OCI-LY1 (cell line): ENCODE results near the gene CMTM8.

ENCODE experiments used
- H2AFZ ChIP-seq: fragments of 200-600 bp; sonication (generic), shearing (Covaris generic); 2 replicates; pipeline ENCODE4 v1.6.0; 2014; ENCODE audit warnings: antibody characterized with exemption, mild to moderate bottlenecking, low read length
- H3F3A ChIP-seq: fragments of 200-600 bp; sonication (generic), shearing (Covaris generic); 2 replicates; pipeline ENCODE4 v1.6.0; 2014; ENCODE audit warnings: mild to moderate bottlenecking, antibody characterized with exemption, low read length, moderate library complexity; ENCODE audit not compliant: insufficient read depth
- H3K27ac ChIP-seq: fragments of 200-600 bp; sonication (generic); 2 replicates; pipeline ENCODE4 v1.5.1; 2014; ENCODE audit warnings: low read length, mixed run types, mild to moderate bottlenecking, low read depth; ENCODE audit not compliant: poor library complexity, severe bottlenecking
- H3K27me3 ChIP-seq: fragments of 200-600 bp; sonication (generic); 2 replicates; pipeline ENCODE4 v1.6.0; 2014; ENCODE audit warnings: antibody characterized with exemption, mild to moderate bottlenecking, low read length, moderate library complexity; ENCODE audit not compliant: insufficient read depth
- H3K36me3 ChIP-seq: fragments of 200-600 bp; sonication (generic); 2 replicates; pipeline ENCODE4 v1.6.1; 2014; ENCODE audit warnings: mild to moderate bottlenecking, antibody characterized with exemption, low read length, moderate library complexity, mixed read lengths; ENCODE audit not compliant: insufficient read depth
- H3K4me1 ChIP-seq: fragments of 200-600 bp; sonication (generic); 2 replicates; pipeline ENCODE4 v1.5.1; 2014; ENCODE audit warnings: mild to moderate bottlenecking, low read length, moderate library complexity; ENCODE audit not compliant: insufficient read depth, severe bottlenecking
- H3K4me2 ChIP-seq: fragments of 200-600 bp; sonication (generic), shearing (Covaris generic); 2 replicates; pipeline ENCODE4 v1.6.1; 2014; ENCODE audit warnings: low read length
- H3K4me3 ChIP-seq: fragments of 200-600 bp; sonication (generic); 2 replicates; pipeline ENCODE4 v1.5.1; 2014; ENCODE audit warnings: low read length, low read depth, mild to moderate bottlenecking, mixed read lengths; ENCODE audit not compliant: poor library complexity, severe bottlenecking
- H3K79me2 ChIP-seq: fragments of 200-600 bp; shearing (Covaris generic); 2 replicates; pipeline ENCODE4 v1.6.1; 2016; ENCODE audit warnings: mixed run types, low read length, mixed read lengths; ENCODE audit not compliant: insufficient read depth
- H3K9ac ChIP-seq: fragments of 200-600 bp; sonication (generic), shearing (Covaris generic); 2 replicates; pipeline ENCODE4 v1.6.1; 2014; ENCODE audit warnings: mild to moderate bottlenecking, low read length, mixed read lengths
- H3K9me2 ChIP-seq: fragments of 200-600 bp; sonication (generic), shearing (Covaris generic); 2 replicates; pipeline ENCODE4 v1.6.1; 2014; ENCODE audit warnings: low read depth, mild to moderate bottlenecking, low read length, mixed read lengths
- H3K9me3 ChIP-seq: fragments of 200-600 bp; shearing (Covaris generic); 2 replicates; pipeline ENCODE4 v1.6.1; 2014; ENCODE audit warnings: low read length, mixed read lengths
- H4K20me1 ChIP-seq: fragments of 200-600 bp; sonication (generic), shearing (Covaris generic); 2 replicates; pipeline ENCODE4 v1.6.0; 2016; ENCODE audit warnings: mild to moderate bottlenecking, low read length; ENCODE audit not compliant: insufficient read depth
- CTCF ChIP-seq: fragments of 200-600 bp; sonication (generic), shearing (Covaris generic); IDR thresholded peaks from 2 replicates; pipeline ENCODE4 v1.5.1; 2017; ENCODE audit warnings: mild to moderate bottlenecking, antibody characterized with exemption, low read length, moderate library complexity, mixed read lengths
- EZH2 ChIP-seq: fragments of 200-600 bp; sonication (generic), shearing (Covaris generic); IDR thresholded peaks from 2 replicates; pipeline ENCODE4 v1.8.0; 2017; ENCODE audit warnings: borderline replicate concordance, mixed run types, mild to moderate bottlenecking, antibody characterized with exemption, low read length, moderate library complexity, mixed read lengths

CMTM8 gene

GRCh38 chr3:32316319-32316718 is 77.8 kb downstream of the CMTM8 start:
- Histone ChIP-seq H3K4me3 (no peak overlapping the region), H4K20me1 (no peaks in the 10 kb centered on the region), H3K4me1 (no peaks in the 10 kb centered on the region), H3K36me3 (no peaks in the 10 kb centered on the region), H3K9me2 (no peaks in the 10 kb centered on the region), H3K27ac (no peak overlapping the region), H3K9me3 (no peaks in the 10 kb centered on the region), H2AFZ (no peak overlapping the region), H3K79me2 (no peaks in the 10 kb centered on the region), H3K27me3 (no peaks in the 10 kb centered on the region), H3F3A (no peaks in the 10 kb centered on the region), H3K9ac (no peak overlapping the region), H3K4me2 (no peak overlapping the region)
- TF ChIP-seq EZH2 (no peak), CTCF (no peak)

- H3K27ac ChIP-seq = no peak overlapping the region
- no peaks in the 10 kb centered on the region for H3K36me3 ChIP-seq
- H3K9ac ChIP-seq = no peak overlapping the region
- H3K9me3 ChIP-seq = no peaks in the 10 kb centered on the region
- H3F3A ChIP-seq = no peaks in the 10 kb centered on the region
- H3K27me3 ChIP-seq = no peaks in the 10 kb centered on the region
- H3K79me2 ChIP-seq = no peaks in the 10 kb centered on the region
- no peaks in the 10 kb centered on the region for H3K9me2 ChIP-seq
- H4K20me1 ChIP-seq = no peaks in the 10 kb centered on the region
- no peak for TF ChIP-seq CTCF
- TF ChIP-seq EZH2 = no peak
- no peak overlapping the region for H2AFZ ChIP-seq
- no peak overlapping the region for H3K4me2 ChIP-seq
- no peak overlapping the region for H3K4me3 ChIP-seq
- no peaks in the 10 kb centered on the region for H3K4me1 ChIP-seq
Observed at GRCh38 chr3:32316976-32317375, 78.5 kb downstream of the CMTM8 start.

- H3K9ac ChIP-seq = no peak overlapping the region
- H3K9me3 ChIP-seq = no peaks in the 10 kb centered on the region
- no peaks in the 10 kb centered on the region for H3F3A ChIP-seq
- H4K20me1 ChIP-seq = no peaks in the 10 kb centered on the region
- H3K27me3 ChIP-seq = no peaks in the 10 kb centered on the region
- H2AFZ ChIP-seq = no peak overlapping the region
- no peaks in the 10 kb centered on the region for H3K9me2 ChIP-seq
- H3K36me3 ChIP-seq = no peaks in the 10 kb centered on the region
- no peaks in the 10 kb centered on the region for H3K79me2 ChIP-seq
- no peak for TF ChIP-seq EZH2
- TF ChIP-seq CTCF = no peak
- H3K4me1 ChIP-seq = no peaks in the 10 kb centered on the region
- no peak overlapping the region for H3K4me2 ChIP-seq
- H3K27ac ChIP-seq = no peak overlapping the region
- H3K4me3 ChIP-seq = no peak overlapping the region
Observed at GRCh38 chr3:32319607-32320006, 81.1 kb downstream of the CMTM8 start.
